HL-60 (cell line): Measurements from ENCODE around the gene UBE2Q2.

Experiments
- DNase-seq, 2 experiments: peaks; one replicate each; pipeline ENCODE4 v3.0.0-alpha.2; 2010 to 2020; ENCODE audit warnings: low read depth in 1 of 2, low spot score in 1 of 2
- H3K27ac ChIP-seq: fragments of 250-450 bp; sonication (Bioruptor Pico); replicated peaks from 2 replicates; pipeline ENCODE4 v1.5.1; 2020; ENCODE audit warnings: mild to moderate bottlenecking, moderate library complexity
- H3K27me3 ChIP-seq: fragments of 250-450 bp; sonication (Bioruptor Pico); 2 replicates; pipeline ENCODE4 v1.5.1; 2021; ENCODE audit warnings: mild to moderate bottlenecking, moderate library complexity; ENCODE audit not compliant: insufficient read depth, poor library complexity, severe bottlenecking
- H3K4me3 ChIP-seq: replicated peaks from 2 replicates; pipeline ENCODE4 v1.5.1; 2011; ENCODE audit warnings: mild to moderate bottlenecking, control low read depth, low read length; ENCODE audit not compliant: insufficient read depth
- GABPA ChIP-seq: IDR thresholded peaks from 2 replicates; pipeline ENCODE4 v1.6.1; 2012; ENCODE audit warnings: low read depth
- POLR2AphosphoS5 ChIP-seq: IDR thresholded peaks from 2 replicates; pipeline ENCODE4 v1.6.1; 2012; ENCODE audit warnings: low read depth
- SPI1 ChIP-seq: IDR thresholded peaks from 2 replicates; pipeline ENCODE4 v1.6.1; 2012; ENCODE audit warnings: low read depth, mild to moderate bottlenecking, borderline replicate concordance
- TF ChIP-seq, protein P1 (sequence below): IDR thresholded peaks from 2 replicates; pipeline ENCODE4 v1.6.1; 2012; ENCODE audit warnings: low read depth; ENCODE audit not compliant: insufficient replicate concordance
- TF ChIP-seq, protein P2 (sequence below): IDR thresholded peaks from one replicate; pipeline ENCODE4 v1.5.1; 2011; ENCODE audit warnings: low read length, control low read depth, inconsistent platforms; ENCODE audit not compliant: insufficient read depth

The UBE2Q2 gene

DNA sequence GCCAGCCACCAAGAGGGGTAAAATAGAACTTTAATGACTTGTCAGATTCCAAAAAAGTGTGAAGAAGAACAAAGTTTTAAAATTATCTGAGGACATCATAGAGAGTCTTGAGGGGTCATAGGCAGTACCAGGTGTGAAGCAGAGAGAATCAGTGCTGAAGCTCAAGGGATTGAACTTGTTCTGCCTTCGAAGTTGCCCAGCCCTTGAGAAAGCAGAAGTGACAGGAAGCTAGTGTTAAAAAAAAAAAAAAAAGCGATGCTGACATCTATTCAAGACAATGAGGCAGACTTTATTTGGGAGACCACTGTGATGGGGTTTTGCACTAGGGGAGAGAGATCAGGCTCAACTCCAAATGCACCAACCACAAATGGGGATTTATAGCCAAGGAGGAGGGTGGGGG is 82.2 kb downstream of the UBE2Q2 start:
- H3K27me3 ChIP-seq: no peaks in the 10 kb centered on the region

DNA sequence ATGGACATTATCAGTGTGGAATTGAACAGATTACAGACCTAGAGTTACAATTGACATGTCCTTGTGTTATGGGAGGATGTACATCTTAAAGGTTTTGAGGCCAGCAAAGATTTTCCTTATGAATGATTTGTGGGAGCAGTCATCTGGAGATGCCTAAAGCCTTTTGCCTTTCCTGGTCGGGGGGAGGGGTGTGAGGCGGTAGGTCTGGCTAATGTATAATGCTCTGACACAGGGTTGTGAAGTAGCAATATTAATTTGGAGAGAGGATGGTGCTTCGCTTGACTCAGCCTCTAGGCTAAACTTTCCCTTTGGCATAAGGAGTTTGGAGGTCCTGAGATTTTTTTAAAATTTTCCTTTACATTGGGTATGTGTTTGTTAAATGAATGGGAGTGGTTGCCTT is 83.7 kb downstream of the UBE2Q2 start:
- TF ChIP-seq SPI1 (no peak), GABPA (no peak), POLR2AphosphoS5 (no peak)
- TF ChIP-seq, protein P1, sequence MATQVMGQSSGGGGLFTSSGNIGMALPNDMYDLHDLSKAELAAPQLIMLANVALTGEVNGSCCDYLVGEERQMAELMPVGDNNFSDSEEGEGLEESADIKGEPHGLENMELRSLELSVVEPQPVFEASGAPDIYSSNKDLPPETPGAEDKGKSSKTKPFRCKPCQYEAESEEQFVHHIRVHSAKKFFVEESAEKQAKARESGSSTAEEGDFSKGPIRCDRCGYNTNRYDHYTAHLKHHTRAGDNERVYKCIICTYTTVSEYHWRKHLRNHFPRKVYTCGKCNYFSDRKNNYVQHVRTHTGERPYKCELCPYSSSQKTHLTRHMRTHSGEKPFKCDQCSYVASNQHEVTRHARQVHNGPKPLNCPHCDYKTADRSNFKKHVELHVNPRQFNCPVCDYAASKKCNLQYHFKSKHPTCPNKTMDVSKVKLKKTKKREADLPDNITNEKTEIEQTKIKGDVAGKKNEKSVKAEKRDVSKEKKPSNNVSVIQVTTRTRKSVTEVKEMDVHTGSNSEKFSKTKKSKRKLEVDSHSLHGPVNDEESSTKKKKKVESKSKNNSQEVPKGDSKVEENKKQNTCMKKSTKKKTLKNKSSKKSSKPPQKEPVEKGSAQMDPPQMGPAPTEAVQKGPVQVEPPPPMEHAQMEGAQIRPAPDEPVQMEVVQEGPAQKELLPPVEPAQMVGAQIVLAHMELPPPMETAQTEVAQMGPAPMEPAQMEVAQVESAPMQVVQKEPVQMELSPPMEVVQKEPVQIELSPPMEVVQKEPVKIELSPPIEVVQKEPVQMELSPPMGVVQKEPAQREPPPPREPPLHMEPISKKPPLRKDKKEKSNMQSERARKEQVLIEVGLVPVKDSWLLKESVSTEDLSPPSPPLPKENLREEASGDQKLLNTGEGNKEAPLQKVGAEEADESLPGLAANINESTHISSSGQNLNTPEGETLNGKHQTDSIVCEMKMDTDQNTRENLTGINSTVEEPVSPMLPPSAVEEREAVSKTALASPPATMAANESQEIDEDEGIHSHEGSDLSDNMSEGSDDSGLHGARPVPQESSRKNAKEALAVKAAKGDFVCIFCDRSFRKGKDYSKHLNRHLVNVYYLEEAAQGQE: no peak
- TF ChIP-seq, protein P2, sequence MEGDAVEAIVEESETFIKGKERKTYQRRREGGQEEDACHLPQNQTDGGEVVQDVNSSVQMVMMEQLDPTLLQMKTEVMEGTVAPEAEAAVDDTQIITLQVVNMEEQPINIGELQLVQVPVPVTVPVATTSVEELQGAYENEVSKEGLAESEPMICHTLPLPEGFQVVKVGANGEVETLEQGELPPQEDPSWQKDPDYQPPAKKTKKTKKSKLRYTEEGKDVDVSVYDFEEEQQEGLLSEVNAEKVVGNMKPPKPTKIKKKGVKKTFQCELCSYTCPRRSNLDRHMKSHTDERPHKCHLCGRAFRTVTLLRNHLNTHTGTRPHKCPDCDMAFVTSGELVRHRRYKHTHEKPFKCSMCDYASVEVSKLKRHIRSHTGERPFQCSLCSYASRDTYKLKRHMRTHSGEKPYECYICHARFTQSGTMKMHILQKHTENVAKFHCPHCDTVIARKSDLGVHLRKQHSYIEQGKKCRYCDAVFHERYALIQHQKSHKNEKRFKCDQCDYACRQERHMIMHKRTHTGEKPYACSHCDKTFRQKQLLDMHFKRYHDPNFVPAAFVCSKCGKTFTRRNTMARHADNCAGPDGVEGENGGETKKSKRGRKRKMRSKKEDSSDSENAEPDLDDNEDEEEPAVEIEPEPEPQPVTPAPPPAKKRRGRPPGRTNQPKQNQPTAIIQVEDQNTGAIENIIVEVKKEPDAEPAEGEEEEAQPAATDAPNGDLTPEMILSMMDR: no peak
- DNase-seq: no peak
- Histone ChIP-seq H3K27ac (no peak overlapping the region), H3K4me3 (no peak overlapping the region), H3K27me3 (no peaks in the 10 kb centered on the region)

More for the DNA sequence above, 82.2 kb downstream of the UBE2Q2 start:
- no peak overlapping the region for H3K27ac ChIP-seq
- no peak overlapping the region for H3K4me3 ChIP-seq
- TF ChIP-seq GABPA (no peak), POLR2AphosphoS5 (no peak), SPI1 (peak; percentile 80; the same call in 1 of the 2 replicates)
- DNase-seq: no peak

DNA sequence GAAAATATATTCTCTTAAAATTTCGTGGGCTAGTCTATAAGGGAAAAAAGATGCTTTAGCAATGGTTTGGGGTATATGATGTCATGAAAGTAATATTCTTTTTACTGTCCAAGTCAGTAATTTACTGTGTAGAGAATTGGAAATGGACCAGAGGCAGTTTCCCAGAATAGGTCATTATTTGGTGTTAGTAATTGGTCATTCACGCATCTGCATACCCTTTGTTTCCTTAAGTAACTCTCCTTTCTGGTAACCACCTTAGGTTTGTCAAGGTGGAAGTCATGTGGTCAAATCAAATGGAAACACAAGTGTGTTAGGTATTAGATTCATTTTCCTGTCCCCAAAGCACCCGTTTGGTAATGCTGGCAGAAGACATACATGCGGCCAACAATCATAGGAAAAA is 84.4 kb downstream of the UBE2Q2 start:
- Histone ChIP-seq H3K27me3 (no peaks in the 10 kb centered on the region), H3K27ac (no peak overlapping the region), H3K4me3 (no peak overlapping the region)
- no peak for TF ChIP-seq GABPA
- TF ChIP-seq, protein P2: no peak
- DNase-seq: no peak

DNA sequence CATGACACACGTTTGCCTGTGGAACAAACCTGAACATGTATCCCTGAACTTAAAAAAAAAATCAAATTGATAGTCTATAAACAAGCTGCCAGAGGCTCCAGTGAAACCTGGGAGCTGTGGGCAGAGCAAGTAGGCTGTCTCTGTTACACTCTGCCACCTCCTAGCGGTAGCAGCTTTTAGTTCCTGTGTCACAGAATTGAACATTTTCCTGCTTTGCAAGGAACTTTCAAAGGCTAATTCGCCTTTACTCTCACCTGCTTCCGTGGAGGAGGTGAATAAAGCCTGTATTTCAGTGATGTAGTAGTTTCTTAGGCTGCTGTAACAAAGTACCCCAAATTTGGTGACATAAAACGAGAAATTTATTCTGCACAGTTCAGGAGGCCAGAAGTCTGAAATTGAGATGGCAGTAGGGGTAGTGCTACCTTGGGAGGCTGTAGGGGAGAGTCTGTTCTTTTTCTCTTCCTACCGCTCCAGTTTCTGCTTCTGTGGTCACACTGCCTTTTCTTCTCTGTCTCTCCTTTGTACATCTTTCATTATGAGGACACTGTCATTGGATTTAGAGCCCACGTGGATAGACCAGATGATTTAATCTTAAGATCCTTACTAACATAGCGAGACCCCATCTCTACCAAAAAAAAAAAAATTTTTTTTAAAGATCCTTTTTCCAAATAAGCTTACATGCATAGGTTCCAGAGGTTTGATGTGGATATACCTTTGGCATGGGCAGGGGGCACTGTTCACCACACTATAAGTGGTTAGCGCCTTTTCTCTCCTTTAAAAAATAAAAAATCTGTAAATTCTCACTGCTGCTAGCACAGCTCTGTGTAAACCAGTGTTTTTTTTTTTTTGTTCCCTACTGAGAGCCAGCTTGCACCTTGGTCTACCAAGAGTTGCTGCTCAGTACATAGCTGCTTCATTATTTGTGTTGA is 85.7 kb downstream of the UBE2Q2 start:
- TF ChIP-seq GABPA (no peak), SPI1 (no peak), POLR2AphosphoS5 (no peak)
- TF ChIP-seq, protein P2: no peak
- TF ChIP-seq, protein P1: no peak
- Histone ChIP-seq H3K27me3 (no peaks in the 10 kb centered on the region), H3K27ac (no peak overlapping the region), H3K4me3 (no peak overlapping the region)
- peak in 1 of 2 experiments; percentile 32 for DNase-seq
